GM12872 (cell line): ENCODE data around the gene NGEF.

Source experiments
- TF ChIP-seq, protein P1 (sequence below): IDR thresholded peaks from 3 replicates; pipeline ENCODE4 v1.5.1; 2011; ENCODE audit warnings: low read depth, mild to moderate bottlenecking, low read length, moderate library complexity; ENCODE audit not compliant: insufficient read depth

Gene NGEF

DNA sequence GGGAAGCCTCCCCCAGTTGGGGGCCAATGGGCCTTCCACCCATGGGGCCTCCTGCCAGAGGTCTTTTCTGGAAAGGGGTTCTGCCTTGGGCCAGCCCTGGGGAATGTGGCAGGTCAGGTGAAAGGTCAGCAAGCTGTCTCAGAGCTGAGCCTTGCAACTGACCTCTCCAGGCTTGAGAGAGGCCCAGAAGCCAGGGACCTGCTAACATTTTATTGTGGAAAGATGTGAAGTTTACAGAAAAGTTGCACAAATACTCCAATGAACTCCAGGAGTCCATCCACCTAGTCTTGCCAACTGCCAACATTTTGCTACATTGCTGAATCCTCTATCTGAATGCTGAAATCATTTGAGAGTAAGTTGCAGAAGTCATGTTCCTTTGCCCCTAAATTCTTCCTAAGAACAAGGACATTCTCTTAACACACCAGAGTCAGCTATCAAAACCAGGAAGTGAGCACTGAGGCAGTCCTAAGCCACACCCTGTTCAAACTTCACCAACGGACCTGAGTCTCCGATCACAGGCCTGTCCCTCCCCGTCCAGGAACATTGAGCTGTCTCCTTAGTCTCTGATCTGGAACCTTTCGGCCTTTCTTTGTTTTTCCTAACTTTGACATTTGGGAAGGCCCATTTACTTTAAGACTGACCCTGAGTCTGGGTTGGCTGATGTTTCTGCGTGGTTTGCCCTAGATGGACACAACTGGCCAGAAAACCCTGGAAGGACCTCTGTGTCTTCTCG is 139.0 kb downstream of the NGEF start:
- TF ChIP-seq, protein P1, sequence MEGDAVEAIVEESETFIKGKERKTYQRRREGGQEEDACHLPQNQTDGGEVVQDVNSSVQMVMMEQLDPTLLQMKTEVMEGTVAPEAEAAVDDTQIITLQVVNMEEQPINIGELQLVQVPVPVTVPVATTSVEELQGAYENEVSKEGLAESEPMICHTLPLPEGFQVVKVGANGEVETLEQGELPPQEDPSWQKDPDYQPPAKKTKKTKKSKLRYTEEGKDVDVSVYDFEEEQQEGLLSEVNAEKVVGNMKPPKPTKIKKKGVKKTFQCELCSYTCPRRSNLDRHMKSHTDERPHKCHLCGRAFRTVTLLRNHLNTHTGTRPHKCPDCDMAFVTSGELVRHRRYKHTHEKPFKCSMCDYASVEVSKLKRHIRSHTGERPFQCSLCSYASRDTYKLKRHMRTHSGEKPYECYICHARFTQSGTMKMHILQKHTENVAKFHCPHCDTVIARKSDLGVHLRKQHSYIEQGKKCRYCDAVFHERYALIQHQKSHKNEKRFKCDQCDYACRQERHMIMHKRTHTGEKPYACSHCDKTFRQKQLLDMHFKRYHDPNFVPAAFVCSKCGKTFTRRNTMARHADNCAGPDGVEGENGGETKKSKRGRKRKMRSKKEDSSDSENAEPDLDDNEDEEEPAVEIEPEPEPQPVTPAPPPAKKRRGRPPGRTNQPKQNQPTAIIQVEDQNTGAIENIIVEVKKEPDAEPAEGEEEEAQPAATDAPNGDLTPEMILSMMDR = no peak

DNA sequence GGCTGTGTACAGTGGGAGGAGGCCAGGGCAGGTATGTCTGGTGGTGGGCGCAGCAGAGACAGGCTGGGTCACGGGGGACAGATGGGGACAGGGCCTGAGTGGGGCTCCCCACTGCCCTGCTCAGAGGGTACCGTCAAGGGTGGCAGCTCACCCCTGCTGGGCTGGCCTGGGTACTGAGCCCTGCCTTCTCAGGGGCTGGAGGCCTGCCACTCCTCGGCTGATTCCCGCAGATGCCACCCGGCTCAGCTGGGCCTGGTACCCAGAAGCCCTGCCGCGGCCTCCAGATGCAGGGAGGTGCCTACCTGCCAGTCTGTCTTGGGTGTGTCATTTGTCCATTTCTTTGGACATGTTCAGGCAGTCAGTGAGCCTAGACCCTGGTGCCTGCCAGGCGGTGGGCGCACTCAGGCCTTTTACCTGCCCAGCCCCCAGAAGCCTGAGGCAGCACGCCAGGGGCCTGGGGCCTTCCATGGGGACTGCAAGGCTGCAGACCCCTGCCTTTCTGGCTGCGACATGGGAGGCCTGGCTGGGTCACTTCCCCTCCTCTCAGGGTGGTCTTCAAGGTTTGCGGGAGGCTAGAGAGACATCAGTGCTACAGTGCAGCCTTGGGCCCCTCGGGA is 139.7 kb downstream of the NGEF start:
- TF ChIP-seq, protein P1 = no peak

DNA sequence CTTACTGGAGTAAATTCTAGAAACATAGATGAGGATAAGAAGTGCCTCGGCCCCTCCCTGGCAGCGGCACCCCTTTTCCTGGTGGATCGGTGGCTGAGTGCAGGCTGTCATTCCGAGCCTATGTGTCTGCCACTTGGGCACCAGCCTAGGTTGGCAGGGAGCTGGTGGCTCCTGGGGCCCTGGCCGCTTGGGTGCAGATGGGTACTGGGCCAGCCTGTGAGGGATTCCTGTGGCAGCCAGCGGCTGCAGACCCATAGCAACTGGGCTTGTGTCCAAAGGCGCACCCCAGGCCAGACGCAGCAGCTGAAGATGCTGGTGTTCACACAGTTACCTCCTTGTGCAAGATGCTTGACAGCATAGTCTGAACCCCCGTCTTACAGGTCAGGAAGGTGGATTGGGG is 140.2 kb downstream of the NGEF start:
- TF ChIP-seq, protein P1 = no peak

DNA sequence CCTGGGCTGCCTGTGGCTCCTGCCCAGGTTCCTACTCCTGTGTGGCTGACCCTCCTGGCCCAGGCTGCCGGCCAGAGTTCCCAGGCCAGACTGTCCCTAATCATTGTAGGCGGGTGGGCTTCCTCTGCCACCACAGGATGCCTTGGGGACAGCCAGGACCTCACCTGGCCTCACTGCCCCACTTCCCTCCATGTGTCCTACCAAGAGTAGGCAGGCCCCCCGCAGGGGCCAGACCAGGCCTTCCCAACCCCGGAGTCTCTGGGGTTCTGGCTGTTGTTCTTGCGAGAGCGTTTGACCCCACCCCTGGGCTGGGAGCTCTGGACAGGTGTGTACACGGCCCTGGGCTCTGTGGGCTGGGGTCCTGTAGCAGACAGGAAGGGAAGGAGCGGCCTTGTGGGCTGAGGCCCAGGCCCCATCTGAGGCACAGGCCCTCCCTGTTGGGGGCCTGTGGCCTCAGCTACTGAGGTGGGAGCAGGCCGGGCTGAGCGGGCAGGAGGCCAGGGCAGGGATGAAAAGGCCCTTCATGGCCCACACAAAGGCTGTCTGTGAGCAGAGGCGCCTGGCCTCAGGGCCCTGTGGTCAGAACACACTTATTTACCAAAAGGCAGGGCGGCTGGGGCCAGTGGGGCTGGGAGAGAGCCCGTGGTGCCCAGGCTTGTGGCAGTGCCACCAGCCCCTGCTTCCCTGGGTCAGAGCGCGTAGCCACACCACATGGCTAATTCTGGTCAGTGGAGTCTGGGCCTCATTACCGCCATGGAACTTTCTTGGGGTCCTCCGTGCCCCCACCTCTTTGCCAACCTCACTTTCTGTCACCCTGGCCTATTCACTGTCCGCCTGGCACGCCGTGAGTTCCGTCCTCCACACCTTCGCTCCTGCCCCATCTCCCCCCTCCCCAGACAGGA is 141.0 kb downstream of the NGEF start:
- TF ChIP-seq, protein P1 = no peak

DNA sequence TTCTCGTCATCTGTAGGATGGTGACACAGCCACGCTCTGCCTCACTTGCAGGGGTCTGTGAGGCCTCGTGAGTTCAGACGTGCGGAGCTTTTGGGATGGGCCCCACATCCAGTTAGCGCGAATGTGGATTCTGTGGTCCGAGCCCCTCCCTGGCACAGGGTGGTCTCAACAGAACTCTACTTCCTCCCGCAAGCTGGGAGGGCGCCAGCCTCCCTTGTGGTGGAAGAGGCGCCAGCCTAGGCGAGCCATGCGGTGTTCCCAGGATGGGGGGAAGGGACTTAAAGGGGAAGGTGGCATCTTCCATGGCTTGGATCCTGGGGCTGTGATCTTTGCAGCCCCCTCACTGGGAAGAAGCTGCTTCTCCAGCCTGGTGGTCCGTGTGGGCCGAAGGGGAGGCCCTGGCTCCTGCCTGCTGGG is 141.6 kb downstream of the NGEF start:
- TF ChIP-seq, protein P1 = no peak

DNA sequence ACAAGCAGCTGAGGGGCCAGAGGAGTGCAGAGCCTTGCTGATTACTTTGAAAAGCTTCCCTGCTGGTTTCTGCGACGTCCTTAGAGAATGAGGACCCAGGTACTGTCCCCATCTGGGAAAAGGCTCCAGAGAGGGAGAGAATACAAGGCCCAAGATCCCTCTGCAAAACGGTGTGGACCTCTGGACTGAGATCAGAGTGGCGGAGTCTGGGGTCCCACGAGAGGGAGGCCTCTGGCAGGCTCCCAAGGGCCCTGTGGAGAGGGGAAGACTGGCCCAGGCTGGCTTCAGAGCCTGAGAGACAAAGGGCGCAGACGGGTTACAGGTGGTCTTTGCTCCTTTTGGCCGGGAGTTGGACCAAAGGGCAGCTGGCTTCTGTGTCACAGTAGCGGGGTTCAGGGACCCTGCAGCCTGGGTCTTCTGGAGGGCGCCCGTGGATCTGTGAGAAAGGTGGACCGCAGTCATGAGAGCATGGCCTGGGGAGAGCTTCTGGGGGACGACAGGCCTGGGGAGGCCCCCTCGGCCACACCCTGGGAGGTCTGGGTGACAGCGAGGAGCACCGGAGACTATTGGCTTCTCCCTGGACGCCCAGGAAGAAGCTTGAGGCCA is 142.2 kb downstream of the NGEF start:
- TF ChIP-seq, protein P1 = no peak

DNA sequence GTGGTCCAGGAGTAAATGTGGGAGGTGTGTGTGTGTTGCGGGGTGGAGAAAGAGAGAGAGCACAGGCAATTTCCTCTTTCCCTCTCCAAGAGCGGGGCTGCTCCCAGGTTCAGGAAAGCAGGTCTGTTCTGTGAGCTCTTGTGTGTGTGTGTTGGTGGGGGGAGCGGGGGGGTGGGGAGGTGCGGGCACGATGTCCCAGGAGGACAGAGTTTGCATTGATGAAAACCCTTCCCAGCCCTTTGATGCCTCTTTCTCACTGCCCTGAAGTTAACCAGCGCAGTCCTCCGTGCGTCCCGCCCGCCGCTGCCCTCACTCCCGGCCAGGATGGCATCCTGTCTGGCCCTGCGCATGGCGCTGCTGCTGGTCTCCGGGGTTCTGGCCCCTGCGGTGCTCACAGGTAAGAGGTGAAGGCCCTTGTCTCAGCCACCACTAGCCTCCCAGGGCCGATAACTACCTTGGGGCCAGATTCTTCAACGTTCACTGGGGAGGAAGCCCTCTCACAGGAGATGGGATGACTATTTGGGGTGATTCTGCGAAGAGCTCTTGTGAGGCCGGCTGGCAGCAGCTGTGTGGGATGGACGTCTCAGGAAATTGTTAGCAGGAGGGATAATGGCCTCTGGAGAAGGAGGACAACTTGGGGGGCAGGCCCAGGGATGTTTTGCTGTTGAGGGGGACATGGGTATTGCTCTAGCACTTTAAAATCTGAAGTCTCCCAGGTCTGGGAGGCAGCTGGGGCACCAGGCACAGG is 142.9 kb downstream of the NGEF start, which contains the start of gene SNORC:
SNORC (plus strand) TSS at position 247 of the 748 bp plus-strand sequence; CDS start at position 325, 78 bp downstream.
- TF ChIP-seq, protein P1 = no peak
